Measurements from ENCODE around the gene DNAJB9.

GRCh38 chr7:108584211-108584610, 14.5 kb downstream of the DNAJB9 start:
- TF ChIP-seq POLR2A (IDR thresholded peaks at IDR 0.05): no peak
- TF ChIP-seq EP300 (IDR thresholded peaks at IDR 0.05): no peak
- TF ChIP-seq CTCF (IDR thresholded peaks at IDR 0.05): no peak
- no peak for TF ChIP-seq POLR2AphosphoS5 (IDR thresholded peaks at IDR 0.05)
